GM19395 (cell line): ENCODE data around the gene PPP2R2B.
A peak's percentile ranks its signal among the peaks of the same experiment; 100 is the strongest.

Experiments
- ATAC-seq: cut with Tn5 transposase; IDR thresholded peaks from one replicate; pipeline ENCODE4 v1.9.1; 2021; ENCODE audit warnings: mild to moderate bottlenecking, moderate library complexity; ENCODE audit not compliant: unreplicated experiment

Gene PPP2R2B

GRCh38 chr5:146788898-146789297 is 89.7 kb downstream of the PPP2R2B start:
- no peak for ATAC-seq

DNA sequence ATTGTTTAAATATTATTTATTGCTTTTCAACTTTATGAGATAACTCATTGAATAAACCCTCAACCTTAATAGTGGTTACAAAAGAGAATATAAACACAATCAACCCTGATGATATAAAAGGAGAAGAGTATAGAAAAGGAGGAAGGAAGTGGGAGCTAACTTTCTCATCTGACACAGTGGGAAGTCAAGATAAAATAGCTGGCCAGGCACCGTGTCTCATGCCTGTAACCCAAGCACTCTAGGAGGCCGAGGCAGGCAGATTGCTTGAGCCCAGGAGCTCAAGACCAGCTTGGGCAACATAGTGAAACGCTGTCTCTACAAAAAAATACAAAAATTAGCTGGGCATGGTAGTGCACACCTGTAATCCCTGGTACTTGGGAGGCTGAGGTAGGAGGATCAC is 93.5 kb downstream of the PPP2R2B start:
- no peak for ATAC-seq

- no peak for ATAC-seq
These were observed 97.4 kb downstream of the PPP2R2B start for GRCh38 chr5:146781157-146781556.

DNA sequence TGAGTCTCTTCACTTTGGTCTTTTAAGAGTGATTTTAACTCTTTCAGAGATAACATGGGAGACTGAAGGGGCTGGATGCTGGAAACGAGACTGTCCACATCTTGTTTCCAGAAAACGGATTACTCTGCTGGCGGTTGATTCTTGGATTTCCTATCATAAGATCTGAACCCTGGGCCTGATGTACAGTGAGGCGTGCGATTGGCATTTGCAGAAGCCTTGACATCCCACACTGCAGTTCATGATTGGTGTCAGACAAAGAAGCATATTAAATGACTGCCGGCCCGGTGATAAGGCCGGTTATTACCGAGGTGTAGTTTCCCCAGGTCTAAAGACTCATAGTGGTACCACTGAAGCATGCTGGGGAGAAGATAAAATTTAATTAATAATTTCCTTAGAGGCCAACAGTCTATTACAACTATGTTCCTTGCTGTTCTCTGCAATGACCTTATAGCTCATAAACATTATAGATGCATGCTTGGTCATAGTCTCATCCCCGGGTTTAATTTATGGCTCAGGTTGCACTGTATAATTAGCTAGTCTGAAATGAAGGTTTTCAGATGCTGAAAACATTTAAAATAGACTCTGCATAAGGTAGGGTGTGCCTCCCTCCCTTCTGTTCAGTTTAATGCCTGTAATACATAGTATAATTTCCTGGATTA is 99.2 kb downstream of the PPP2R2B start:
- ATAC-seq = no peak

DNA sequence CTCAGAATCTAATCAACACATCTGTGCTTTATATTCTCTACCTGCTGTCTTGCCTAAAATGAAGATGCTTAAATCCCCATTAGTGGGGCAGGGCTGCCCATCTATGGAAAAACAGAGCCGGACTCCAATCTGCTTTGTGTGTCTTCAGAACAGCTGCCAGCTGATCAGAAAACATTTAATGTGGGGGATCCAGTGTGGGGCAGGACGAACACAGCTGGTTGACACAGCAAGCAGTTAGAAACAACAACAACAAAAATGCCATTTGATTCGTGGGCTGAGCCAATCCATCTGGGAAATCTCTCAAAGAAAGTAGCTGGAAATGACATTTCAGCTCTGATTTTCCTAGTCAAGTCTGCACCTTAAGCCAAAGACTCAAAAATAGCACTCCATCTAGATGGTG is 99.8 kb downstream of the PPP2R2B start:
- no peak for ATAC-seq

DNA sequence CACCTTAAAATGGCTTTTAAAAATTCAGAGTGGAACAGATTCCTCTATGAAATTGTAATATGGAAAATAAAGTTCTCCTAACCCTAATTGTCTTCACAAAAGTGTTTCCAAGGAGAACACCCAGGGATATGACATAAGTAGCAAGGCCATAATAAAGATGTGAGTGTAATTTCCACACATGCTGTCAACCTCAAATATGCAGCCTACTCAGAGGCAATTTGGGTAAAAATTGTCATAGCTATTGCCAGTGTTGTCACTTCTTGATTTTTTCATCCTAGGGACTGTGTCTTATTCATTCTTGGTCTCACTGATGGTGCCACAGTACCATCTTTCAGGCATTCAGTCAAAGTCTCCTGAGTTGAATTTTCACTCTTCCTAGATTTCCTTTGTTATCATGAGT is 100.3 kb downstream of the PPP2R2B start:
- ATAC-seq = no peak

DNA sequence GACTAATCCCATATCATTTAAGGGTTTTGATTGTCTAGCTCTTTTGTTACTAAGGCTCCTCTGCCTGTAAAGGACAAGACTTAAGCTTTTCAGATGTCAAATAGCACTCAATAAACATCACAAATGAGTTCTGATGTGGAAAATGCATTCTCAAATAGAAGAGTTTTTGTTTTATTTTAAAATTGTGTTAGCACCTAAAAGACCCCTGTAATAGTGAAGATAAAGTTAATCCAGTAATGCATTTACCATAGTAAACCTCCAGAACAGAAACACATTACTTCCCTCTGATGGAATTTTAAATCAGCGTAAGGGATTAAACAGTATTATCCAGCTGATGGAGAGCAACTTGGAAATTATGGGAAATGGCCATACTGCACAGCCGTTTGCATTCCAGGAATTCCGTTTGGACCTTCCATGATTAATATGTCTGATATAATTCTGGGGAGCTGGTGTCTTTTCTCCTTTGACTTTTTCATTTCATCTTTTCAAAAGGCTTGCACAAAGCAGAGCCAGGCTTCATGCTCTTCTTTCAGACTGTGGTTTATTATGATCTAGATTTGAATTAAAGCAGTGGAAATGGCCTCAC is 105.6 kb downstream of the PPP2R2B start:
- no peak for ATAC-seq

DNA sequence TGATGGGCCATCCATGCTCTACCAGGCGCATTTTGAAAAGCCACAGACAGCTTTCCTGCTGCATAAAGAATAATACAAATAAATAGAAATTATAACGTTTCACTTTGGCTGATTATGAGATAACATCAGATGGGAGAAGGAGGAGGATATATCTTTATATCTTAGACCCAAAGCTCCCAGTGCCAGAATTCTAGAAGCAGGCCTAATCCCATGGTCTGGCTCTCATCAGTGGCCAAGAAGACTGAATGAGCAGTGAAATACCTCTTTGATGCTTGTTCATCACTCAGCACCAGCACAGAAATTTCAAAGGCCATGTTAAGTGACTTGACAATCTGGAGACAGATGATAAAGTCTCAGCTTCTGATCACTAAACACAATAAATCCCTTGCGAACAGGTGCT is 107.6 kb downstream of the PPP2R2B start:
- no peak for ATAC-seq

DNA sequence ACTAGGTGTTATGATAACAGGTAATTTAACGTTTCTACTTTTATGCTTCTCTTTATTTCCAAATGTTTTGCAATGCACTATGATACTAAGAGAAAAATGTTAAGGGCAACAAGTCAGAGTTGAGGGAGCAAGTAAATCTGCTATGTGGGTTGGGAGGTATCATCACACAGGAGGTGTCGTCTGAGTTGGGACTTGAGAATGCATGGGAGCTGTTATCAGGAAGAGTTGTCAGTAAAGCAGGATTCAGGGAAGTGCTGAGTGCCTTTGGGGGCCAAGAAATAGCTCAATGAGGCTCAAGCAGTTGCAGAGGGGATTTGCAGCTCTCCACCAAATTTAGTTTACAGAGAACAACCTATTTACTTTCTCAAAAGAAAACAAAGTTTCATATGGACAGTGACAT is 108.0 kb downstream of the PPP2R2B start:
- ATAC-seq = no peak

GRCh38 chr5:146767534-146767933 is 111.0 kb downstream of the PPP2R2B start:
- no peak for ATAC-seq

DNA sequence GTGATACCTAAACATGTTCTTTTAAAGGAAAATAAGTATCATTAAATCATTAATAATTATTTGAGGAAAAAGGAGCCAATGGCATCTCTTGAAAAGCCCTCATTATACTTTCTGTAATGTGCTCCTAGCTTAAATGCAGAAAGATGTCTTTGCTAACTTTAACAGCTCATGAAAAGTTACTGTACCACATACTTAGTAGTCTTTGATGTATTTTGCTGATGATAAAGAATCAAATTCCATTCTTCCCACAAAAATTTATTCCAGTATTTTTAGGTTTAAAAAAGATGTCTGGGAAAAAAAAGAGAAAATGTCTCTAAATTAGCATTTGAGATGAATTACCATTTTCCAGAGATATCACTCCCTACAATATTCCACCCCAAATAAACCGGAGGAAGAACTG is 112.5 kb downstream of the PPP2R2B start:
- ATAC-seq = no peak

GRCh38 chr5:146765089-146765832 is 113.3 kb downstream of the PPP2R2B start:
- no peak for ATAC-seq

- no peak for ATAC-seq
These were observed 115.7 kb downstream of the PPP2R2B start for GRCh38 chr5:146762830-146763229.

DNA sequence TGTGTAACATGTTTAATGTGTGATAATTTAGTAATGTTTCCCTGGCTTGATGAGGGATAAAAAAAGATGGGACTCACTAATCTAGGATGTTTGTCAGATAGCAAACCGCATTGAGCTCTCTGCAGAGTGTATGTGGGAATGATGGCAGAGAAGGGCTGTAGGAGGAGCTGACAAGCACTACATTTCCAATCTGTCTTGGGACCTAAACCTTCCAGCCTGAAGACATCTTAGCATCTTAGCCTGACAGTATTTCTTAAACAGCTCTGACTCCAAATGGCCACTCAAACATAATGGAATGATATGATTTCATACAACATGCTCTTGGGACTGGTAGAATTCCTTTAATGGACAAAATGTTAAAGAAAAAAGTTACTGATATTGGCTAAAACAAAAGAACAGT is 116.7 kb downstream of the PPP2R2B start:
- ATAC-seq = no peak

DNA sequence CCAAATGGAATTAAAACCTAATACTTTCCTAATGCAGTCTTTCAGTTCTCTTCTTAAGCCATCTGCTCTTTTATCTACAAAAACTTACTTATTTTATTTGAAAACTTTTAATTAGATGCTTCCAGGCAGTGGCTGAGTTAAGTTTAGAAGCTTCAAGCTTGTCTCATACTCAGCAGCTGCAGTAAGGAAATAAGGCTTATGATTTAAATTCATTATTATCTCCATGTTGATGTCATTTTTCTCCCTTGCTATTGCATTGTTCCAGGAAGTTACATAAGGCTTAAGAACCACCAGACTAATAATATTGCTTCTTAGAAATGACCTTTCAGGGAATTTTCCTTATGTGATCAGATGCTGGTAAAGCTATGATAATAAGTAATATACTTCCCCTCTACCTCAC is 119.6 kb downstream of the PPP2R2B start:
- no peak for ATAC-seq

DNA sequence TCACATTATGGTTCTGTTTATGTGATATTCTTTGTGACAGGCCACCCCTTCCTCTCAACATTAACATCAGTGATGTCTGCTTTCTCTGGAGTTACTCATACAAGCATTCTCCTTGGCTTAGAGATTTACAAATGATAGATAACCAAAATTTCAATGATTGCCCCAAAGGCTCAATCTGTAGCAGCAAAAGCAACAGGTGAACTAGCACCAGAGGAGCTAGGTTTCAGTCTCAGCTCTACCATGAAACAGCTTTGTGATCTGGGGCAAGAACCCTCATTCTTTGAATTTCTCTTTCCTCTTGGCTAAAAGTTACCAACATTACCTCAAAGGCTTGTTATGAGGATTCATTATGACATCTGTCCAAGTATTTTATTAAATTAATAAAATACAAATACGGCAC is 120.5 kb downstream of the PPP2R2B start:
- no peak for ATAC-seq

DNA sequence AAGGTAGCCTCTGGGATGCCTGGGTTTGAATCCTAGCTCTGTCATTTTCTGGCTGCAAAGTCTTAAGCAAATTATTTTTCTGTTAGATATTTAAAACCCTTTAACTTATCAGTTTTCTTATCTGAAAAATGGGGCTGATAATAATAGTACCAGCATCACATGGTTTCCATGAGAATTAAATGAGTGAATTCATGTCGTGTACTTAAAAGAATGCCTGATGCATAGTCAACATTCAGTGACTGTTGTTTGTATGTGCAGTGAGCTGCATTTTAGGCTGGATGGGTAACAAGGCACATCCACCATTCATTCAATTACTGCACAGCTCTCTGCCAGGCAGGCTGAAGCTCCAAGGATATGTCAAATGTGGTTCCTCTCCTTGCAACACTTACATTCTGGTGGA is 122.0 kb downstream of the PPP2R2B start:
- ATAC-seq = no peak

DNA sequence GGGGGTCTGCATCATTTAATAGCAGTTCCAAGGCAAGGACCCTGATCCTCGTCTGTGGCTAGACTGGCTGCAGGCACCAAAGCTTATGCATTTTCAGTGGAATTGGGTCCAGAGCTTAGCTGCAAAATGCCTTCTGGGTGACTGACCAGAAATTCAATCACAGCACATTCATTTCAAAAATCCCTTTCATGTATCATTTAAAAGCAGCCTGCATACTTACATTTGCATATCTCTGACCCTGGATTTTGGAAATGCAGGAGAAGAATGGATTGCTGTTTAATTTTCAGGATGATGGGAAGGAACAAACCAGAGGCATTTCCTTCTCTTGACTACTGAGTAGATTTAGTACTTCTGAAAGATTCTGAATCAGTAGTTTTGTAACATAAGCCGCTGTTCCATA is 122.8 kb downstream of the PPP2R2B start:
- ATAC-seq = no peak

- no peak for ATAC-seq
These were observed 123.9 kb downstream of the PPP2R2B start for GRCh38 chr5:146754621-146755020.

- ATAC-seq = no peak
These were observed 124.9 kb downstream of the PPP2R2B start for GRCh38 chr5:146753641-146754040.

GRCh38 chr5:146751781-146752401 is 126.7 kb downstream of the PPP2R2B start:
- peak; percentile 99 for ATAC-seq

DNA sequence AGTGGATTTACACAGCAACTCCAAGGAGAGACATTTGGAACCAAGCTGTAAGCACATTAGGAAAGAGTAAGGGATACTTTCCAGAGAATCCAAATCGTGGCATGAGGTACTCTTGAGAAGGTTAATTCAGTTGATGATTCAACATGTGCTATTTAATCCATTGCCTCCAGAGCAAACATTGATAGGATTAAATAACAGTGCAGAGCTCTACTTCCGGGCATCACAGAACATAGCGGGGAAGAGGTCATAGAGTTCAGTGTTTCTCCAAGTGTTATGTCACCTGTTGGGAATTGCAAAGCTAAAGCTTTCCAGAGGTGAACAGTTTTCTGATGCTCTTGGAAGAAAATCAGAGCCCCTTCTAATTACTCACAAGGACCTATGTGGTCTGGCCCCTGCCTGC is 127.5 kb downstream of the PPP2R2B start:
- no peak for ATAC-seq
